Posterior cingulate gyrus (tissue), 11 donors: Measurements from ENCODE around the gene CD2BP2.
A peak's percentile ranks its signal among the peaks of the same experiment; 100 is the strongest.
"Not testable (repeated sequence)": the region's sequence is repeated elsewhere in the genome, so short reads cannot be mapped to it uniquely, and the experiment has no call there.

Source experiments
- DNase-seq, 10 donors: peaks; one replicate each; pipeline versions ENCODE4 v3.0.0 to v3.0.0-alpha.2; 2020 to 2021; ENCODE audit warnings: mixed read lengths in 3 of 10
- intact Hi-C: fragments of 100-400 bp; cut with DNase I; formaldehyde crosslinking; loops from one replicate; pipeline ENCODE4 v1.15.1; 2023

The CD2BP2 gene

GRCh38 chr16:30355144-30355953, at the start of gene CD2BP2:
CD2BP2 (minus strand) TSS chr16:30355308; CDS start chr16:30354681, 627 bp downstream.
- intact Hi-C loops, result no loop called here

GRCh38 chr16:30401768-30402425, 46.8 kb upstream of the CD2BP2 start:
- DNase-seq, result no peak
- intact Hi-C loops, result no loop called here

More at GRCh38 chr16:30355144-30355953, at the start of gene CD2BP2:
- peak; percentile 95 to 99 (median 96) for DNase-seq

GRCh38 chr16:30399435-30400186, 44.5 kb upstream of the CD2BP2 start:
- intact Hi-C loops, result loop anchor here (5.0 kb wide), 1 partner anchor 52 kb away; no protein-coding TSS in a partner anchor
- no peak for DNase-seq

- DNase-seq, result no peak
- intact Hi-C loops, result loop anchor here (5.0 kb wide), 1 partner anchor 52 kb away; no protein-coding TSS in a partner anchor
These were observed 43.7 kb upstream of the CD2BP2 start for GRCh38 chr16:30398661-30399434.

- intact Hi-C loops, result loop anchor here (5.0 kb wide), 1 partner anchor 51 kb away; no protein-coding TSS in a partner anchor
- no peak for DNase-seq
These were observed 42.9 kb upstream of the CD2BP2 start for GRCh38 chr16:30397776-30398660.

GRCh38 chr16:30397056-30397455, 41.9 kb upstream of the CD2BP2 start:
- DNase-seq, result no peak
- intact Hi-C loops, result loop anchor here (5.0 kb wide), 1 partner anchor 50 kb away; no protein-coding TSS in a partner anchor

GRCh38 chr16:30396627-30397026, 41.5 kb upstream of the CD2BP2 start:
- intact Hi-C loops, result loop anchor here (5.0 kb wide), 1 partner anchor 49 kb away; no protein-coding TSS in a partner anchor
- not testable (repeated sequence) for DNase-seq

- no peak for DNase-seq
- intact Hi-C loops, result loop anchor here (1.0 to 5.0 kb wide), 3 partner anchors 11 to 49 kb away; partner anchors contain the start of gene ZNF771
These were observed 41.0 kb upstream of the CD2BP2 start for GRCh38 chr16:30395992-30396585.

- peak; percentile 74 to 99 (median 90) for DNase-seq
- intact Hi-C loops, result loop anchor here (1.0 to 5.0 kb wide), 3 partner anchors 12 to 48 kb away; partner anchors contain the start of gene ZNF771
These were observed 40.3 kb upstream of the CD2BP2 start, which contains the start of gene ZNF48 for GRCh38 chr16:30395155-30395991. ZNF48 (plus strand) TSS chr16:30395420; CDS start chr16:30395795, 375 bp downstream.

- intact Hi-C loops, result loop anchor here (1.0 to 5.0 kb wide), 3 partner anchors 13 to 47 kb away; partner anchors contain the start of gene ZNF771
These were observed 39.6 kb upstream of the CD2BP2 start for GRCh38 chr16:30394592-30395154.

GRCh38 chr16:30383521-30383920, 28.4 kb upstream of the CD2BP2 start:
- intact Hi-C loops, result no loop called here
- no peak for DNase-seq

More at GRCh38 chr16:30394592-30395154, 39.6 kb upstream of the CD2BP2 start:
- DNase-seq, result no peak

- DNase-seq, result peak in 1 of 10 donors; percentile 35
- intact Hi-C loops, result no loop called here
These were observed 27.2 kb upstream of the CD2BP2 start, which contains the start of gene SEPTIN1 for GRCh38 chr16:30382111-30382881. SEPTIN1 (minus strand) TSS chr16:30382561; CDS start chr16:30382542, 19 bp downstream.

- peak in 1 of 10 donors; percentile 25 for DNase-seq
These were observed 26.4 kb upstream of the CD2BP2 start for GRCh38 chr16:30381291-30382041.

GRCh38 chr16:30380803-30381208, 25.7 kb upstream of the CD2BP2 start:
- peak in 1 of 10 donors; percentile 18 for DNase-seq
- intact Hi-C loops, result no loop called here

More at GRCh38 chr16:30381291-30382041, 26.4 kb upstream of the CD2BP2 start:
- intact Hi-C loops, result no loop called here
